WTC11 (cell line): ENCODE measurements around the gene SUPT5H.

Experiments used
- ATF1 ChIP-seq: sonication (generic); formaldehyde crosslinking; IDR thresholded peaks from 2 replicates; pipeline ENCODE4 v1.8.1; 2023; ENCODE audit warnings: mild to moderate bottlenecking, moderate library complexity, missing genetic modification reagents
- ELF4 ChIP-seq: sonication (generic); formaldehyde crosslinking; IDR thresholded peaks from 2 replicates; pipeline ENCODE4 v1.8.1; 2022; ENCODE audit warnings: low read depth, mild to moderate bottlenecking, moderate library complexity, missing genetic modification reagents
- ESRRA ChIP-seq: sonication (generic); formaldehyde crosslinking; IDR thresholded peaks from 2 replicates; pipeline ENCODE4 v1.8.1; 2022; ENCODE audit warnings: mild to moderate bottlenecking, missing genetic modification reagents, borderline replicate concordance
- SMAD3 ChIP-seq: sonication (generic); formaldehyde crosslinking; IDR thresholded peaks from 2 replicates; pipeline ENCODE4 v1.8.0; 2022; ENCODE audit warnings: missing genetic modification reagents, mild to moderate bottlenecking, borderline replicate concordance
- SP1 ChIP-seq: sonication (generic); formaldehyde crosslinking; conservative IDR thresholded peaks from 2 replicates; pipeline ENCODE4 v1.8.1; 2022; ENCODE audit warnings: missing genetic modification reagents
- ZBTB21 ChIP-seq: sonication (generic); formaldehyde crosslinking; IDR thresholded peaks from 2 replicates; pipeline ENCODE4 v1.8.1; 2023; ENCODE audit warnings: mild to moderate bottlenecking, missing genetic modification reagents, borderline replicate concordance
- ZBTB43 ChIP-seq: sonication (generic); formaldehyde crosslinking; IDR thresholded peaks from 2 replicates; pipeline ENCODE4 v1.8.1; 2023; ENCODE audit warnings: mild to moderate bottlenecking, missing genetic modification reagents
- ZNF121 ChIP-seq: sonication (generic); formaldehyde crosslinking; IDR thresholded peaks from 2 replicates; pipeline ENCODE4 v1.8.0; 2023; ENCODE audit warnings: missing genetic modification reagents
- ZNF263 ChIP-seq: sonication (generic); formaldehyde crosslinking; IDR thresholded peaks from 2 replicates; pipeline ENCODE4 v1.8.1; 2022; ENCODE audit warnings: low read depth, mild to moderate bottlenecking, moderate library complexity, missing genetic modification reagents
- ZNF425 ChIP-seq: fragments of 250-450 bp; sonication (Bioruptor Pico); conservative IDR thresholded peaks from 2 replicates; pipeline ENCODE4 v1.9.0; 2021; ENCODE audit warnings: mild to moderate bottlenecking
- TF ChIP-seq, protein P1 (sequence below): fragments of 200-600 bp; IDR thresholded peaks from 2 replicates; pipeline ENCODE4 v1.8.0; 2022; ENCODE audit warnings: antibody characterized with exemption
- TF ChIP-seq, protein P2 (sequence below): sonication (generic); formaldehyde crosslinking; IDR thresholded peaks from 2 replicates; pipeline ENCODE4 v1.8.1; 2022; ENCODE audit warnings: low read depth, missing genetic modification reagents, borderline replicate concordance

- TF ChIP-seq, protein P1, sequence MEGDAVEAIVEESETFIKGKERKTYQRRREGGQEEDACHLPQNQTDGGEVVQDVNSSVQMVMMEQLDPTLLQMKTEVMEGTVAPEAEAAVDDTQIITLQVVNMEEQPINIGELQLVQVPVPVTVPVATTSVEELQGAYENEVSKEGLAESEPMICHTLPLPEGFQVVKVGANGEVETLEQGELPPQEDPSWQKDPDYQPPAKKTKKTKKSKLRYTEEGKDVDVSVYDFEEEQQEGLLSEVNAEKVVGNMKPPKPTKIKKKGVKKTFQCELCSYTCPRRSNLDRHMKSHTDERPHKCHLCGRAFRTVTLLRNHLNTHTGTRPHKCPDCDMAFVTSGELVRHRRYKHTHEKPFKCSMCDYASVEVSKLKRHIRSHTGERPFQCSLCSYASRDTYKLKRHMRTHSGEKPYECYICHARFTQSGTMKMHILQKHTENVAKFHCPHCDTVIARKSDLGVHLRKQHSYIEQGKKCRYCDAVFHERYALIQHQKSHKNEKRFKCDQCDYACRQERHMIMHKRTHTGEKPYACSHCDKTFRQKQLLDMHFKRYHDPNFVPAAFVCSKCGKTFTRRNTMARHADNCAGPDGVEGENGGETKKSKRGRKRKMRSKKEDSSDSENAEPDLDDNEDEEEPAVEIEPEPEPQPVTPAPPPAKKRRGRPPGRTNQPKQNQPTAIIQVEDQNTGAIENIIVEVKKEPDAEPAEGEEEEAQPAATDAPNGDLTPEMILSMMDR: no peak
- TF ChIP-seq ZNF121 (CRISPR knock-in tag) (no peak), ATF1 (no peak), ZBTB43 (no peak), SP1 (CRISPR knock-in tag) (no peak), ZNF425 (CRISPR knock-in tag) (no peak), SMAD3 (CRISPR knock-in tag) (no peak), ESRRA (CRISPR knock-in tag) (no peak), ZNF263 (CRISPR knock-in tag) (no peak), ZBTB21 (no peak), ELF4 (CRISPR knock-in tag) (no peak)
- TF ChIP-seq, protein P2, sequence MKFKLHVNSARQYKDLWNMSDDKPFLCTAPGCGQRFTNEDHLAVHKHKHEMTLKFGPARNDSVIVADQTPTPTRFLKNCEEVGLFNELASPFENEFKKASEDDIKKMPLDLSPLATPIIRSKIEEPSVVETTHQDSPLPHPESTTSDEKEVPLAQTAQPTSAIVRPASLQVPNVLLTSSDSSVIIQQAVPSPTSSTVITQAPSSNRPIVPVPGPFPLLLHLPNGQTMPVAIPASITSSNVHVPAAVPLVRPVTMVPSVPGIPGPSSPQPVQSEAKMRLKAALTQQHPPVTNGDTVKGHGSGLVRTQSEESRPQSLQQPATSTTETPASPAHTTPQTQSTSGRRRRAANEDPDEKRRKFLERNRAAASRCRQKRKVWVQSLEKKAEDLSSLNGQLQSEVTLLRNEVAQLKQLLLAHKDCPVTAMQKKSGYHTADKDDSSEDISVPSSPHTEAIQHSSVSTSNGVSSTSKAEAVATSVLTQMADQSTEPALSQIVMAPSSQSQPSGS (CRISPR knock-in tag): no peak
These were observed 24.6 kb upstream of the SUPT5H start for GRCh38 chr19:39420769-39421168.
